Trophoblast cell (in vitro differentiated cells and primary cell): ENCODE results near the gene AKR1B15.
"Not testable (repeated sequence)": the region's sequence is repeated elsewhere in the genome, so short reads cannot be mapped to it uniquely, and the experiment has no call there.

ENCODE experiments used
- DNase-seq, 2 donors: peaks; one replicate each; pipeline ENCODE4 v3.0.0-alpha.2; 2016
- H2AFZ ChIP-seq: 2 replicates; pipeline ENCODE4 v1.6.1; 2013; ENCODE audit warnings: low read length, moderate library complexity, mild to moderate bottlenecking; ENCODE audit not compliant: insufficient read depth, poor library complexity
- H2AK5ac ChIP-seq: 2 replicates; pipeline ENCODE4 v1.6.1; 2013; ENCODE audit warnings: mild to moderate bottlenecking, low read length
- H2BK120ac ChIP-seq: 2 replicates; pipeline ENCODE4 v1.6.1; 2013; ENCODE audit warnings: low read length, mild to moderate bottlenecking, moderate library complexity; ENCODE audit not compliant: insufficient read depth, poor library complexity
- H2BK12ac ChIP-seq: 2 replicates; pipeline ENCODE4 v1.6.1; 2013; ENCODE audit warnings: mild to moderate bottlenecking, low read length, moderate library complexity
- H2BK5ac ChIP-seq: 2 replicates; pipeline ENCODE4 v1.6.1; 2013; ENCODE audit warnings: low read length, low read depth, moderate library complexity, mild to moderate bottlenecking; ENCODE audit not compliant: poor library complexity
- H3K14ac ChIP-seq: 2 replicates; pipeline ENCODE4 v1.6.1; 2013; ENCODE audit warnings: mild to moderate bottlenecking, low read length
- H3K18ac ChIP-seq: 2 replicates; pipeline ENCODE4 v1.6.1; 2013; ENCODE audit warnings: mild to moderate bottlenecking, low read length
- H3K23ac ChIP-seq: 2 replicates; pipeline ENCODE4 v1.6.1; 2013; ENCODE audit warnings: low read length
- H3K27ac ChIP-seq: 2 replicates; pipeline ENCODE4 v1.5.1; 2013; ENCODE audit warnings: low read depth, mild to moderate bottlenecking, inconsistent platforms, low read length, moderate library complexity
- H3K27me3 ChIP-seq: 2 replicates; pipeline ENCODE4 v1.6.1; 2013; ENCODE audit warnings: inconsistent platforms, mild to moderate bottlenecking, low read length, moderate library complexity; ENCODE audit not compliant: insufficient read depth
- H3K36me3 ChIP-seq, 2 experiments: 1 replicate in 1 of 2; 2 replicates in 1 of 2; pipeline ENCODE4 v1.6.1; 2013; ENCODE audit warnings: low read length in 2 of 2, mild to moderate bottlenecking in 2 of 2, moderate library complexity in 1 of 2; ENCODE audit not compliant: insufficient read depth in 2 of 2, control insufficient read depth in 1 of 2
- H3K4ac ChIP-seq: 2 replicates; pipeline ENCODE4 v1.6.1; 2013; ENCODE audit warnings: low read depth, mild to moderate bottlenecking, low read length, moderate library complexity
- H3K4me1 ChIP-seq, 2 experiments: 1 replicate in 1 of 2; 2 replicates in 1 of 2; pipeline ENCODE4 v1.6.1; 2013; ENCODE audit warnings: low read length in 2 of 2, mild to moderate bottlenecking in 2 of 2, moderate library complexity in 1 of 2; ENCODE audit not compliant: insufficient read depth in 2 of 2, control insufficient read depth in 1 of 2
- H3K4me2 ChIP-seq: 2 replicates; pipeline ENCODE4 v1.6.1; 2013; ENCODE audit warnings: inconsistent platforms, mild to moderate bottlenecking, low read length, moderate library complexity
- H3K4me3 ChIP-seq: 2 replicates; pipeline ENCODE4 v1.5.1; 2013; ENCODE audit warnings: mild to moderate bottlenecking, low read depth, low read length, inconsistent platforms
- H3K79me1 ChIP-seq: one replicate; pipeline ENCODE4 v1.6.1; 2013; ENCODE audit warnings: low read length
- H3K79me2 ChIP-seq: 2 replicates; pipeline ENCODE4 v1.6.1; 2013; ENCODE audit warnings: low read length, mild to moderate bottlenecking; ENCODE audit not compliant: control insufficient read depth, insufficient read depth, poor library complexity
- H3K9ac ChIP-seq: 2 replicates; pipeline ENCODE4 v1.6.1; 2013; ENCODE audit warnings: mild to moderate bottlenecking, low read length
- H3K9me3 ChIP-seq: 2 replicates; pipeline ENCODE4 v1.6.1; 2013; ENCODE audit warnings: low read depth, mild to moderate bottlenecking, control low read depth, inconsistent platforms, low read length; ENCODE audit not compliant: insufficient read depth
- H4K12ac ChIP-seq: 2 replicates; pipeline ENCODE4 v1.6.1; 2013; ENCODE audit warnings: low read depth, mild to moderate bottlenecking, low read length, moderate library complexity
- H4K8ac ChIP-seq: 2 replicates; pipeline ENCODE4 v1.6.1; 2013; ENCODE audit warnings: low read depth, mild to moderate bottlenecking, low read length, moderate library complexity
- H4K91ac ChIP-seq: one replicate; pipeline ENCODE4 v1.6.1; 2013; ENCODE audit warnings: low read depth, mild to moderate bottlenecking, low read length, moderate library complexity
- WGBS: extraction: QIAGEN DNeasy Blood & Tissue Kit; methylation state at CpG from one replicate; pipeline ENCODE4 v1.1.7; 2013; ENCODE audit warnings: missing lambda C conversion rate; ENCODE audit not compliant: insufficient read length, insufficient coverage; ENCODE audit errors: extremely low coverage; 5-methylcytosine and 5-hydroxymethylcytosine counted together

Gene AKR1B15

DNA sequence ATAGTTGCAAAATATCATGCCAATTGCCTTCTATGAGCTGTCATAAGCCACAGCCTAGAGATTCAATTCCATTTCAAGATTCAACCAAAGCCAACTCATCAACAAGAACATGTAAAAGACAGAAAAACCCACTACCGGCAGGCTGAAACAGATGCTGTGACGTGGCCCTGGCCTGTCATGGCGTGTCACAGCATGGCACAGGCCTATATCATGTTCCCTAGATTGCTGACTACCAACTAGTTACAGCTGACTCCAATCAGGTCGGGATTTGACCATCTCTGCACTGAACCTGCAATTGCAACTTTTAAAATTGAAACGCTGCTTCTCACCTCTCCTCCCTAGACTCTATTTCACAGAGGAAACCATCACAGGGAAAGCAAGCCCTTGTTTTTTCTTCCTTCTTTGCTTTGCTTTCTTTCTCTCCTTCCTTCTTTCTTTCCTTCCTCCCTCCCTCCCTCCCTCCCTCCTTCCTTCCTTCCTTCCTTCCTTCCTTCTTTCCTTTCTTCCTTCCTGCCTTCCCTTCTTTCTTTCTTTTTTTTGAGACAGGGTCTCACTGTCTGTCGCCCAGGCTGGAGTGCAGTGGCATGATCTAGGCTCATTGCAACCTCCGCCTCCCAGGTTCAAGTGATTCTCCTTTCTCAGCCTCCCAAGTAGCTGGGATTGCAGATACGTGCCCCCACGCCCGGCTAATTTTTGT lies 22.2 kb upstream of the AKR1B15 start:
- no CpG with 5 or more reads among the region's 10 CpGs for WGBS
- not testable (repeated sequence) for H3K79me1 ChIP-seq, H2BK5ac ChIP-seq, H3K4me1 ChIP-seq, DNase-seq, H4K91ac ChIP-seq, H3K18ac ChIP-seq, H3K4me2 ChIP-seq, H3K9ac ChIP-seq, H2BK120ac ChIP-seq, H3K27ac ChIP-seq, H3K23ac ChIP-seq, H2BK12ac ChIP-seq, H3K14ac ChIP-seq, H3K27me3 ChIP-seq, H2AK5ac ChIP-seq, H3K36me3 ChIP-seq, H3K9me3 ChIP-seq, H3K4me3 ChIP-seq, H3K79me2 ChIP-seq, H2AFZ ChIP-seq, H4K12ac ChIP-seq, H4K8ac ChIP-seq, H3K4ac ChIP-seq

DNA sequence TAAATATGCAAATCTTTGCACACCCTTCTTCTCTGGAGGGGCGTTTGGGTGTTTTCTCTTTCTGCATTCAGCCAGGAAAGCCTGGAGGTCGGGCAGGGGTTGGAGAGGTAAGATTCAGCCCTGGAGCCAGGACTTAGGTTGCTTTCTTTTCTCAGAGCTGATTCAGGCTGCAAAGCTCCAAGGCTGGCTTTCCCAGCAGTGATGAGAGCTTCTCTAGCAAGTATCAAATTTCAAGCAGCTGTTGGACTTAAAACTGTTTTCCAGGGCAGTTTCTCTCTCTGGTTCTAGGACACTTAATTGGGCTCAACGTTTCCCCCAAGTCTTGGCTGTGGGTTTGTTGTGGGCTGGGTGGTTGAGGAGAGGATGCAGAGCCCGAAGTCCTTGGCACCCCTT lies 20.9 kb upstream of the AKR1B15 start:
- no peak overlapping the region for H3K4ac ChIP-seq
- H3K79me1 ChIP-seq, result no peaks in the 10 kb centered on the region
- no peak overlapping the region for H4K12ac ChIP-seq
- no peak overlapping the region for H2AK5ac ChIP-seq
- H3K36me3 ChIP-seq, result no peaks in the 10 kb centered on the region
- H4K8ac ChIP-seq, result no peak overlapping the region
- H3K4me3 ChIP-seq, result no peak overlapping the region
- H3K27ac ChIP-seq, result no peak overlapping the region
- peaks cover 0 to 2% of the 10 kb centered on the region in 2 experiments for H3K4me1 ChIP-seq
- H3K14ac ChIP-seq, result no peak overlapping the region
- no peaks in the 10 kb centered on the region for H3K79me2 ChIP-seq
- H3K18ac ChIP-seq, result no peak overlapping the region
- no CpG with 5 or more reads among the region's 4 CpGs for WGBS
- H2BK5ac ChIP-seq, result no peak overlapping the region
- DNase-seq, result no peak
- H2AFZ ChIP-seq, result no peak overlapping the region
- H2BK12ac ChIP-seq, result no peak overlapping the region
- no peak overlapping the region for H3K9ac ChIP-seq
- no peak overlapping the region for H2BK120ac ChIP-seq
- H3K23ac ChIP-seq, result no peak overlapping the region
- no peaks in the 10 kb centered on the region for H3K9me3 ChIP-seq
- H3K4me2 ChIP-seq, result no peak overlapping the region
- H3K27me3 ChIP-seq, result no peaks in the 10 kb centered on the region
- H4K91ac ChIP-seq, result no peak overlapping the region

DNA sequence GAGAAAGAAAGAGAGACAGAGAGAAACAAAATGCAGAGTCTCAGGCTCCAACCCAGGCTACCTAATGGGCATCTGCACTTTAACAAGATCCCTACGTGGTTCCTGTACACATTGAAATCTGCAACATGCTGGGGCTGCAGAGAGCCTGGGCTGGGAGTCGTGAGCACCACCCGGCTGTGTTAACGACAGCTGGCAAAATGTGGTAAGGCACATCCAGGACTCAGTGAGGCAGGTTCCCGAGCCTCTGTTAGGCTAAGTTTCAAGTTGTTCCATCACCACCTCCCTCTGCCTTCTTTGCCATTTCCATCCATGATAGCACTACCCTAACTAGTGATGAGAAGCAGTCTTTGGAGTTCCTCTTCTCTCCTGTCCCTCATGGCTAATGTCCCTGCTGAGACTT lies 20.2 kb upstream of the AKR1B15 start:
- Histone ChIP-seq H3K4ac (no peak overlapping the region), H3K23ac (no peak overlapping the region), H3K4me3 (no peak overlapping the region), H2BK12ac (no peak overlapping the region), H2AK5ac (no peak overlapping the region), H2AFZ (no peak overlapping the region), H4K12ac (no peak overlapping the region), H3K18ac (no peak overlapping the region), H3K4me1 (peaks cover 0 to 2% of the 10 kb centered on the region in 2 experiments), H3K36me3 (no peaks in the 10 kb centered on the region), H3K9me3 (no peaks in the 10 kb centered on the region), H3K27me3 (no peaks in the 10 kb centered on the region), H3K27ac (no peak overlapping the region), H3K9ac (no peak overlapping the region), H4K91ac (no peak overlapping the region), H3K14ac (no peak overlapping the region), H3K79me1 (no peaks in the 10 kb centered on the region), H3K4me2 (no peak overlapping the region), H3K79me2 (no peaks in the 10 kb centered on the region), H2BK5ac (no peak overlapping the region), H2BK120ac (no peak overlapping the region), H4K8ac (no peak overlapping the region)
- no peak for DNase-seq
- WGBS, result no CpG with 5 or more reads among the region's 5 CpGs

DNA sequence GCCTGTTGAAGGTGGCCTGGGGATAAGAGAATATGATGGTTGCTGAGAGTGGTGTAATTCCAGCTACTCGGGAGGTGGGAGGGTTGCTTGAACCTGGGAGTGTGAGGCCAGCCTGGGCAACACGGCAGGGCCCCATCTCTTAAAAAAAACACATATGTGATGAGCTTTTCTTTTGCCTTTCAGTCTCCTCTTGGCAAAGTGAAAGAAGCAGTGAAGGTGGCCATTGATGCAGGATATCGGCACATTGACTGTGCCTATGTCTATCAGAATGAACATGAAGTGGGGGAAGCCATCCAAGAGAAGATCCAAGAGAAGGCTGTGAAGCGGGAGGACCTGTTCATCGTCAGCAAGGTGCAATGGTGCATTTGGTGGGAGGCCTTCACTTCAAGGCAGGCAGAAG lies 18.4 kb upstream of the AKR1B15 start:
- no peaks in the 10 kb centered on the region for H3K36me3 ChIP-seq
- no peak for DNase-seq
- H3K79me2 ChIP-seq, result no peaks in the 10 kb centered on the region

More for the DNA sequence above, 18.4 kb upstream of the AKR1B15 start:
- no peak overlapping the region for H3K9ac ChIP-seq
- peaks cover 0 to 2% of the 10 kb centered on the region in 2 experiments for H3K4me1 ChIP-seq
- H2BK5ac ChIP-seq, result no peak overlapping the region
- WGBS, result no CpG with 5 or more reads among the region's 5 CpGs
- H3K18ac ChIP-seq, result no peak overlapping the region
- no peaks in the 10 kb centered on the region for H3K79me1 ChIP-seq
- no peak overlapping the region for H2AFZ ChIP-seq
- no peak overlapping the region for H4K12ac ChIP-seq
- H4K8ac ChIP-seq, result no peak overlapping the region
- H2BK120ac ChIP-seq, result no peak overlapping the region
- no peak overlapping the region for H3K23ac ChIP-seq
- H3K4me3 ChIP-seq, result no peak overlapping the region
- H3K27ac ChIP-seq, result no peak overlapping the region
- no peak overlapping the region for H3K4ac ChIP-seq
- H4K91ac ChIP-seq, result no peak overlapping the region
- no peaks in the 10 kb centered on the region for H3K27me3 ChIP-seq
- H3K4me2 ChIP-seq, result no peak overlapping the region
- H3K9me3 ChIP-seq, result no peaks in the 10 kb centered on the region
- H2AK5ac ChIP-seq, result no peak overlapping the region
- H3K14ac ChIP-seq, result no peak overlapping the region
- H2BK12ac ChIP-seq, result no peak overlapping the region
